Occipital lobe (tissue), 2 donors: ENCODE data around the gene DCAF6. TPM values are rescaled to one million over a fixed set of nuclear protein-coding genes. Genes with fewer than 3 reads are reported as not detected.

Experiments used
- DNase-seq: peaks from one replicate; lab custom pipeline; 2025; lab: John Stamatoyannopoulos, UW
- total RNA-seq: library from RNA; depleted of rRNA; stranded (reverse); fragments of >200 nt; gene quantifications from one replicate; pipeline ENCODE4 v1.2.3, GENCODE V29; 2014

DCAF6 gene
- total RNA-seq, 1 donor from 2014 or later, result 71.3 TPM

DNA sequence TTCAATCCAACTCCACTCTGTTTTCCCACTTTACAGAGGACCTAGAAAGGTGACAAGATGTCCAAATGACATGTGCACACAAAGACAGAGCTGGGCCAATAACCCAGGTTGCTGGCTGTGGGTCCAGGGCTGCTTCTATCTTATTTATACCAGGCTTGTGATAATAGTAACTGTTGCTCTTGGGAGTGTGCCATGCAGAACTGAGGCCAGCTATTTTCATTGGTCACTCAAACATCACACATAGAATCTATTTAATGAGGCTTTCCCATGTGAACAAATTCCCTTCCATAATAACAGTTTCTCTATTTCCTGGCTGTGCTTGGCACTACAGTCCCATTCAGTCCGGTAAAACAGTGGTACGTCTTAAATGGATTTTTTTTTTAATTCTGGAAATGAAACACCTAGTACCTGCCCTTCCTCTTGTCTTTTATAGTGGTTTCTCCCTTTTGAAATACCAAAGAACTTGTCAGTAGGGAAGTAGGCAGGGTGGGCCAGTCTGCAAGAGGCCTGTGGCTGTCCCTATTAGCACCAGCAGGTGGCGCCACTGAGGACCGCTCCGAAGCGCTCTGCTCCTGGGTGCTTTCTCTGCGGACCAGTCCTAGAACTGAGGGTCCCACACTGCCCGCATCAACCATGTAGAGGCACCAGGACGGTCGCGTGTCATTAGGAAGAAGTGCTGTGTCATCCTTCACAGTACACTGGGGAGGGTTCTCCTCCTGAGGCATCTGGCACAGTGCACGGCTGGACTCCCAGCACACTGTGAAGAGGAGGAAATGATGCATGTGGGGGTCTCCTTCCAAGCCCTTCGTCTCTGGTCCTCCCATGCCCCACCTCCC is 148.1 kb downstream of the DCAF6 start:
- DNase-seq, result no peak

- no peak for DNase-seq
These were observed 149.0 kb downstream of the DCAF6 start for GRCh38 chr1:168085401-168085872.

- no peak for DNase-seq
These were observed 150.0 kb downstream of the DCAF6 start for GRCh38 chr1:168086438-168086837.

GRCh38 chr1:168087696-168088095 is 151.2 kb downstream of the DCAF6 start:
- no peak for DNase-seq

GRCh38 chr1:168088511-168089325 is 152.2 kb downstream of the DCAF6 start:
- no peak for DNase-seq

DNA sequence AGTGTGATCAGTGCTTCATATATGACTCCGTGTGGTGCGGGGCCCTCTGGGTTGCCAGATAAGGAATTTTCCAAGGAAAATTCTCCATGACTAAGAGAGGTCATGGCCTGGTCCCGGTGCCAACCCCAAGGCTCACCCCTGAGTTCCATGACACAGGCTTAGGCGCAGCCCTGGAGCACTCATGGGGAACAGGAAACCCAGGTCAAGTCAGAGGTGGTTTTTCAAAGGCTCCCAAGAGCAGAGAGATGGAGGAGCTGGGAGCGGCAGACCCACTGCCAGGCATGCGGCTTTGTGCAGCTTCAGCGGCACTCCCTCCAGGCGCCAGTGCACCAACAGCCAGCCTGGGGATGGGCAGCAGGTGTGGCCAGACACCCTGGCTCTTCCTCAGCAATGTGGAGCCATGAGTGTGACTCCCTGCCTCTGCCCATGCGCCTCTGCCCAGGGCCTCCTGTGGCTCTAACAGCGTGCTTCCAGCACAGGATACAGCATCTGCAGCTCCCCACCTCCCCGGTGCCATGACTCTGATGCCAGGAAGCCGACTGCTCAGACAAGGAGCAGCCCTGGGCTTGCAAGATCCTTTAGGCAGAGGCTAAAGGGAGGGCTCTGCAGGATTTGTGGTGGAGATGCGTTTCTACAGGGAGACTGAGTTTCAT is 153.0 kb downstream of the DCAF6 start:
- no peak for DNase-seq

DNA sequence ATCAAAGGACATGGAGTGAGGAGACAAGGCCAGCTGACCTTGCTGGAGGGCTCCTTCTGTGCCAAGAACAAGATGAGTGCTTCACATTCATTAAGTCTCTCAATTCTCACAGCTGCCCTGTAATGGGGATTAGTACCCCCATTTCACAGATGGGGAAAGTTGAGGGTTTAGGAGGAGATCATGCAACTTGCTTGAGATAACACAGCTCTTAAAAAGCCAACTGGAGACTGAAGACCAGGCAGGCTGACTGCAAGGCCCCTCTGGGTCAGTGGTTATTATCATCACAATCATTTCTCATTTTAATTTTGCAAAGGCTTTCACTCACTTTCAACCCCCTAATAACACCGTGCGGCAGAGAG is 153.5 kb downstream of the DCAF6 start:
- no peak for DNase-seq

GRCh38 chr1:168090395-168090794 is 153.9 kb downstream of the DCAF6 start:
- no peak for DNase-seq

DNA sequence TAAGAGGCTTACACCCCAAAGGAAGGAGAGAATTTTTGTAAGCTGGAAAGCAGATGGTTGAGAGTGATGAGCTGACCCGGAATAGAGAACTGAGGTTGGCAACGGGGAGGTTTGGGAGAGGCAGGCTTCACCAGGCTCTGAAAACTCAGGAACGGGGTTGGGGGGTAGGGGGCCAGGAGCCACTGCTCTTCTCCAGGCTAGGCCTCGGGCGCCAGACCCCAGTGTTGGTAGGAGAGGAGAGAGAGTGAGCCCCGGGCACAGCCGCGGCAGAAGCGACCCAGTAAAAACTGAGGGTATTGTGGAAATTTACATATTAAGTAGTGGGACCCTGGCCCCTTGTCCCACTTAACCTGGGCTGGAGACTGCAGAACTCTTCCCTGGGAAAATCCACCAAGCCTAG is 154.6 kb downstream of the DCAF6 start:
- DNase-seq, result no peak

DNA sequence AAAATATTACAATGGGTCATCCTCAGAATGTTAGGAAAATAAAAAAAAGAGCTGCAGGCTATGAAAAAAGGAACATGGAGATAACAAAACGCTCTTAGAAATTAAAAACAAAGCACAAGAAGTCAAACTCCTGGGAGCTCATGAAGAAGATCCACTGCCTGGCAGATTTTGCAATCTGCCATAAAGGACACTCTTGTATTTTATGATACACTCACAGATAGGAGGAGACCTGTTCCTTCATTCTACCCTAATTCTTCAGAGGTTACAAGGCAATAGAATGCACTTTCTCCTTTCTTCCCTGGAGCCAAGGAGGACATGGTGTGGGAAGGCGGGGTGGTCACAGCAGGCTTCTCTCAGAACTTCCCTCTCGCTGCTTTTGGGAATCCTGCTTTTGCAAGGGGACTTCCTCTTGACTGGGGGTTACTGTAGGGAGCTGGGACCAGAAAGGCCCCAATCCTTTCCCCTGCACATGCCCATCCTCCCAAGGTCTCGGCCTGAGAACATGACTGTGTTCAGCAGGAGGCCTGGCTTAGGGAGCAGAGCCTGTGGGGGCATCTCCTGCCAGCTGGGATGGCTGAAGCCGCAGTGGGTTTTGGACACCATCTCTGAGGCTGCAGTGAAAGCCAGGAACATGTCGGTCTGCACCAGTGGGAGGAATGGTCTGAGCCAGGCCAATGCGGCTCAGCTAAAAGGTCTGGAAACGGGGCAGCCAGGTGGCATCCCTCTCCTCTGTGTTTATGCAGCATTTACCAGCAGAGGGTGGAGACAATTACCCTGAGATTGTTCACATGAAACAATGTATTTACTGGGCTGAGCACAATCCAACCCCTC is 155.5 kb downstream of the DCAF6 start:
- DNase-seq, result no peak

DNA sequence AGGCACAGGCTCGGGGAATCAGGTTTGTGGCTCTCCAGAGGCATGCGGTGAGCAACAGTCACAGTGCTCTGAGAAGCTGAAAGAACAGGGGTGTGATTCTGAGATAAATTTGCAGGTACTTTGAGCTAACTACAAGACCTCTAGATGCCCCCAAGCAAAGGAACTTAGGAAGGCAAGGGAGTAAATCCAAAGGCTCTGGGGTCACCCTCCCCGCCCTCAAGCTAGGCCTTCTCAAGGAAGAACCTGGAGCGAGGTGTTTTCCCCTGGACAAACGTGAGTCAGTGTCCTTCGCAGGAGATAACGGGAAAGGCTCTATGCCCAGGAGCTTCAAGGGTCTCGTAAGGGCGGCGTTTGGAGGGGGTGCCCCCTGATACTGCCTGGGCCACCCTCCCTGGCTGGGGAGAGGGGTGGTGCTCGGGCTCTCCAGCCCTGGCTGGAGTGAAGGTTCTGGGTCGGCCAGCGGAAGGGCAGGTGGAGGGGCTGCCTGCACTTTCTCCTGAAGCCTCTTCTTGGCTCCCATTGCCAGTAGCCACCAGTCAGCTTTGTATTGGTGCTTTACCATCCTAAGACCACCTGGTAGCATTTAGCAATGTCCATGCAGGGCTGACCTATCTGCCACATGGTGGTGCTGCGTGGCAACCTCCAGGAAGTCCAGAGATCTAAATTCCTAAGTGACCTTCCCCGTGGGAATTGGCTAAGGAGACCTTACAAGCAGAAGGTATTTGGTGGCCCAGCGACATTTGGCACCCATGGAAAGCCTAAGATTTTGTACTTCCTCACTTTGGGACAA is 156.3 kb downstream of the DCAF6 start:
- no peak for DNase-seq

GRCh38 chr1:168093616-168094015 is 157.1 kb downstream of the DCAF6 start:
- DNase-seq, result no peak

DNA sequence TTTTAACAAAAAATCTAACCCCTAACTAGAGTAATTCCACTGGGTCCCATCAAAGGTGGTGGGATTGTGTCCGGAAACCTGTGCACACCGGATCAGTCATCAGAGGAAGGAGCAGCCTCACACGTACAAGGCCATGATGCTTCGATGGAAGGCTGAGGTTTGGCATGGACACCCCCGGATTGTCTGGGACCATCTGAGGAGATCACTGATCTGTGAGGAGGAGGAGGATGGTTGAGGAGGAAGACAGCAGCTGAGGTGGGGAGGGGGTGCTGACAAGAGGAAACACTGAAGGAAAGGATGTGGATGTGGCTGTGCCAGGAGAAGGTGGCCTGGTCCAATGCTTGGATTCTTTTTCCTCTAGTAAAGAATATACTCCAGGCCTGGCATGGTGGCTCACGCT is 159.0 kb downstream of the DCAF6 start:
- no peak for DNase-seq

DNA sequence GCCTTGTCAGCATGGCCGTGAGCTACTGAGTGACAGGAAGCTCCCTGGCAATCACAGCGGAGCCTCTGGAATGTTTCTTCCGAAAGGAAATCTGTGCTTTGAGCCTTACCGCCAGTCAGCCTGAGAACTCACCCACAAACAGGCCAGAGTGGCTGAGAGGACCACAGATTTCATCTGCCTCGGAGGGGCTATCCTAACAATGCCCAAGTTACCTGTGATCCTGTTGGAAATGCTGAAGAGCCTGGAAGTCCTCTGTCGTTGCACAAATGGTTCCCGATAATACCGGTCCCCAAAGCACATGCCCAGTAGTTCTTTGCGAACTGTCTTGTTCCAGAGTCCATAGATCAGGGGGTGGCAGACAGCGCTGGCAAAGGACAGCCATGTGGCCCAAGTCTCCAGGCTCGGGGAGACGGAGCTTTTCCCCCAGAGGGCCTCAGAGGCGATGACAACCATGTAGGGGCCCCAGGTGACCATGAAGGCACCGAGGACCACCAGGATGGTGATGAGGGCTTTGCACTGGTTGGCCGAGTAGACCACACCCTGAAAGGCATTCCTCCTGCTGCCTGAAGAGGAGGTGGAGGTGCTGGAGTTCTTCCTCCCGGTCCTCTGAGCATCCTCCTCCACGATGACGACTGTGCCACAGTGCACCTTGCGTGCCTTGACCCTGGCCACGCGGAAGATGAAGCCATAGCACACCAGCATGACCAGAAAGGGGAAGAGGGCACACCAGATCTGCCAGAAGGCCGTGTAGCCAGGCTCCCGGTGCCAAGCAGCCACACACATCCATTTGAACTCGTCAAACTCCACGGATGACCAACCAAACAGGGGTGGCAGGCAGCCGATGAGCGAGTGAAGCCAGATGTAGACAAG is 160.0 kb downstream of the DCAF6 start:
- DNase-seq, result no peak

DNA sequence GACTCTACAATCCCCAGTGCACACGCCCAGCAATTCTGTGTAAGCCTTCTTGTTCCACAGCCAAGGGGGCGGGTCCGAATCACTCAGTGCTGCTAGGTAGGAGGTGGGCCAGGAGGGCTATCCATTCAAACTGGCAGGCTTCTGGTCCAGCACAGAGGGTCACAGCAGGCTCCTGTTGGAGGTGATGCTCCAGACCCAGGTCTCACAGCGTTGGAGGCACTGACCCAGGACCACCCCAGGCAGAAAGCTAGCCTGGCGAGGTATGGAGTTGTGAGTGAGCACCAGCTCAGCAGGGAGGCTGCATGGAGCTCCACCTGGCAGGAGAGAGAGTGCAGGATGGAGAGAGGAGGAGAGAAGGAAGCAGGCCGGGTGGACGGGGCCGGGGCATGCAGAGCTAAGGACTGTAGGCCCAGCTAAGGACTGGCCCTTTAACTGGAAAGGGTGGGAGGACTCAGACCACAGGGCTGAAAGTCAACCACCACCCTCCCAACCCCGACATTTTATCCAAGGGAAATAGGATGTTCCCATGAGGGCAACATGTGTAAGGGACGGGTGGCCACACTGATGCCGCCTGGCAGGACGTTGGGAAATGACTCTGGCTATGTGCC is 161.5 kb downstream of the DCAF6 start:
- no peak for DNase-seq

DNA sequence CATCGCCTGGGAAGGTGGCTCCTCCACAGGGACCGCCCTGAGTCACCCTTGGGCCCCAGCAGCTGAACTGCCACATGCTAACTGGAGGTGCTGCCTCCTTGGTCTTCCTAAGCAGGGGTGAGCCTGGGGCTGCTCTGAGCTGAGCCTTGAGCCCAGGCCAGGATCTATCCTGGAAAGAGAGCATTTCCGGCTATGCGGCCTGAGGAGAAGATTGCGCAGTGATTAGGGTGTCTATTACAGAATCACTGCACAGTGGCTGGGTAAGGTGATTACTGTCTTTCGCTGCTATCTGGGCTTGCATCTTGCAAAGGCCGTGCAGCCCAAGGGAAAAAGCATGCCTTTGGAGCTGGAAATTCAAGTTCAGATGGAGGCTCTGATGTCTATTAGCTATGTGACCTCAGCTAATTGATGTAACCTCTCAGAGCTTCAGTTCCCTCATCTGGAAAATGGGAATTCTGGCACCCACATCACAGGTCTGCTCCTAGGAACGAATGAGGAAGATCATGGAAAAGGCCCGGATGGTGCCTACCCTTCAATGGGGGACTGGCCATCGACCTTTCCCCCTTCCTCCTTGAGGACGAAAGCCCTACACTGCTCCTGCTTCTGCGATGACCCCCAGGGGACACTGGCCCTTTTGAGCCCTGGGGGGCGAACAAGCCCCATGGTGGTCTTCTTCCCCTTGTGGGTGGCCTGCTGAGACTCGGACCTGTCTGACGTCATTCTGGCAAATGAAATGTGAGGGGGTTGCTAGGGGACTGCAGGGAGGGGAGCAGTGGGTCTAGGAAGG is 162.2 kb downstream of the DCAF6 start:
- DNase-seq, result no peak

DNA sequence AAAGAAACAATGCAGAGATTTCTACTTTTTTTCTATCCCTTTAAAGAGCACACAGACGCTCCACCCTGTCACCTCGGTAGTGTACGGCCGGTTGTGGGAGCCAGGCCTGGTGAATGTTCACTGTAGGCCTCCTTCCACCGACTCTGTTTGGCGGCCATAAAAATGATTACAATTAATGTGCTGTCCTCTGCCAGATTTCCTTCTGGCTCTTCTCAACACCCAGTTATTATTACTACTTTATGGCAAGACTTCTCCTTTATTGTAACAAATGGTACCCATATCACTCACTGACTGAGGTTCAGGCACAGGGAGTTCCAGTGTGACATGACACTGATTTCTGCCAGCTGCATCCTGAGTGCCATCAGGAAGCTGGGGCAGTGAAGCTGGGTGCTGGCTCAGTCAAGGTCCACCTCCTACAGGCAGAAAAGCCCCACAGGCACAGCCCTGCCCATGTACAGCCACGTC is 162.9 kb downstream of the DCAF6 start:
- DNase-seq, result no peak
